Measurements from ENCODE around the gene XRCC4.

Gene XRCC4

GRCh38 chr5:83076742-83077661 lies at the start of gene XRCC4, which contains the start of gene TMEM167A (continued):
- TF ChIP-seq ZNF398 (tag by site-specific recombination; IDR thresholded peaks at IDR 0.05) = no peak
- no peak for TF ChIP-seq REST (tag by site-specific recombination; IDR thresholded peaks at IDR 0.05)
- TF ChIP-seq ZBTB44 (tag by site-specific recombination; IDR thresholded peaks at IDR 0.05) = no peak
- TF ChIP-seq ZNF2 (tag by site-specific recombination; IDR thresholded peaks at IDR 0.05) = peak; percentile 40; the same call in 1 of the 2 replicates
- no peak for TF ChIP-seq BCL11A (tag by site-specific recombination; IDR thresholded peaks at IDR 0.05; ENCODE audit: low read depth)
- peak; percentile 94 for TF ChIP-seq ZNF335 (tag by site-specific recombination; conservative IDR thresholded peaks at IDR 0.05)
- TF ChIP-seq OSR2 (tag by site-specific recombination; IDR thresholded peaks at IDR 0.05) = no peak
- no peak for TF ChIP-seq ZNF292 (tag by site-specific recombination; IDR thresholded peaks at IDR 0.05; ENCODE audit: borderline replicate concordance, low read depth)
- TF ChIP-seq ZNF701 (tag by site-specific recombination; IDR thresholded peaks at IDR 0.05) = no peak
- no peak for TF ChIP-seq ZNF707 (tag by site-specific recombination; IDR thresholded peaks at IDR 0.05)
- TF ChIP-seq ZNF140 (tag by site-specific recombination; IDR thresholded peaks at IDR 0.05) = no peak
- TF ChIP-seq ZXDB (tag by site-specific recombination; IDR thresholded peaks at IDR 0.05) = 0 out of 2 replicates have a peak, but pooled peaks have one; percentile 27
- TF ChIP-seq KLF9 (tag by site-specific recombination; IDR thresholded peaks at IDR 0.05; ENCODE audit: low read depth) = 0 out of 2 replicates have a peak, but pooled peaks have one; percentile 38
- no peak for TF ChIP-seq ZNF623 (tag by site-specific recombination; IDR thresholded peaks at IDR 0.05)
- no peak for TF ChIP-seq ZNF785 (tag by site-specific recombination; IDR thresholded peaks at IDR 0.05)
- TF ChIP-seq ATF2 (tag by site-specific recombination; IDR thresholded peaks at IDR 0.05; ENCODE audit: low read depth) = no peak
- no peak for TF ChIP-seq ZNF274 (IDR thresholded peaks at IDR 0.05; ENCODE audit: low read length)
- TF ChIP-seq ZNF274 (tag by site-specific recombination; IDR thresholded peaks at IDR 0.05; ENCODE audit: borderline replicate concordance) = no peak
- TF ChIP-seq ZNF48 (tag by site-specific recombination; IDR thresholded peaks at IDR 0.05) = no peak
- TF ChIP-seq ZNF792 (tag by site-specific recombination; IDR thresholded peaks at IDR 0.05) = no peak
- no peak for TF ChIP-seq ZNF239 (tag by site-specific recombination; IDR thresholded peaks at IDR 0.05)
- no peak for TF ChIP-seq MYNN (tag by site-specific recombination; IDR thresholded peaks at IDR 0.05; ENCODE audit: borderline replicate concordance)
- peak; percentile 100 for TF ChIP-seq ZNF449 (tag by site-specific recombination; IDR thresholded peaks at IDR 0.05)
- no peak for TF ChIP-seq ZBTB1 (tag by site-specific recombination; IDR thresholded peaks at IDR 0.05)
- TF ChIP-seq ZNF146 (tag by site-specific recombination; IDR thresholded peaks at IDR 0.05) = no peak
- no peak for TF ChIP-seq ZNF24 (tag by site-specific recombination; IDR thresholded peaks at IDR 0.05)
- TF ChIP-seq ZNF830 (tag by site-specific recombination; IDR thresholded peaks at IDR 0.05; ENCODE audit: low read depth) = no peak
- TF ChIP-seq ZNF776 (tag by site-specific recombination; IDR thresholded peaks at IDR 0.05; ENCODE audit: borderline replicate concordance) = no peak
- no peak for TF ChIP-seq KLF16 (tag by site-specific recombination; IDR thresholded peaks at IDR 0.05)
- TF ChIP-seq ZNF555 (tag by site-specific recombination; conservative IDR thresholded peaks at IDR 0.05) = no peak
- no peak for TF ChIP-seq ZNF324 (tag by site-specific recombination; IDR thresholded peaks at IDR 0.05)
